Activated T-helper 2 cell treated with anti-CD3 and anti-CD28 coated beads, Interferon-gamma antibody, Interleukin-2, Interleukin-4, amounts not matched to agents 10 μg/mL and 5 μg/mL and 100 μg/mL, durations not matched to agents 14 hours and 24 hours and 36 hours (primary cell): ENCODE results near the gene METTL3. TPM values are rescaled to one million over a fixed set of nuclear protein-coding genes. Genes with fewer than 3 reads are reported as not detected.
A peak's percentile ranks its signal among the peaks of the same experiment; 100 is the strongest.

ENCODE experiments used
- DNase-seq: peaks from one replicate; pipeline ENCODE4 v3.0.0; 2021; ENCODE audit warnings: low spot score
- H3K27ac Mint-ChIP-seq: one replicate; pipeline ENCODE4 v1.8.0; 2021; ENCODE audit warnings: mixed read lengths
- H3K27me3 Mint-ChIP-seq: one replicate; pipeline ENCODE4 v1.8.0; 2021; ENCODE audit warnings: low read depth, mixed read lengths
- H3K36me3 Mint-ChIP-seq: one replicate; pipeline ENCODE4 v1.8.0; 2021; ENCODE audit warnings: low read depth, mixed read lengths
- H3K4me1 Mint-ChIP-seq: one replicate; pipeline ENCODE4 v1.8.0; 2021; ENCODE audit warnings: low read depth, mixed read lengths
- H3K4me3 Mint-ChIP-seq: one replicate; pipeline ENCODE4 v1.8.0; 2021; ENCODE audit warnings: low read depth, mild to moderate bottlenecking, moderate library complexity, mixed read lengths
- H3K9me3 Mint-ChIP-seq: one replicate; pipeline ENCODE4 v1.8.0; 2021; ENCODE audit warnings: mixed read lengths
- intact Hi-C: fragments of 100-400 bp; cut with micrococcal nuclease; formaldehyde crosslinking; loops from one replicate; pipeline ENCODE4 v1.15.1; 2023
- total RNA-seq: library from RNA; stranded (reverse); gene quantifications from 2 replicates; pipeline ENCODE4 v1.2.3, GENCODE V29; 2022

METTL3 gene
- total RNA-seq, 1 donor from 2014 or later, result 76.7 TPM

DNA sequence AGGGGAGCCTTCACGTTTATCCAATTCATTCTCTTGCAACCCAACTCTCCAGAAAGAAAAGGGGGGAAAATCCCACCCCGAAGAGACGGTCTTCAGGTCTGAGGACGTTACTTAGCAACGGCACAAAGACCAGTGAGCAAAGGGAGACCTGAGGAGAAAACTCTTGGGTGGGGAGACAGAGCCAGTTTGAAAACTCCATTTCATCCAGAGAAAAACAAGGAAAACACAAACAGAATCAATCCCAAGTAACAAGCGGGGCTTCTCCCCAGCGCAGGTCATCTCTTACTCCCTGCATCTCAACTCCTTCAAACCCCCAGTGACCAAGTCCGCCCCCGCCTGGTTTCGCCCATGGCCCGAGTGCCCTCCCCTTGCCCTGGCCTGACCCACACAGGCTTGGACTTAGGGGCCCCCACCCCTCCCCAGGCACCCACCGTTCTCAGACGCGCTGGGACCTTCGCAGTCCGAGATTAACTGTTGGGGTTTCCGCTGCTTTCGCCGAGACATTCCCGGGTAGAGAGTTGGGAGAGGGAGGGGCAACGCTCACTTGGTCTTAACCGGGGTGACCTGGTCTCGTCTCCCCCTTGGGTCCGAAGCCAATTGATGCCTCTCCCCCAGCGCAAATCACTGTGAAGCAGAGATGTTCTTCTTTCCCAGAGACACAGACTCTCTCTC, 25.4 kb upstream of the METTL3 start:
- Mint-ChIP-seq H3K4me3 (no peak overlapping the region), H3K27me3 (peaks cover 55% of the 10 kb centered on the region), H3K4me1 (peaks cover 5% of the 10 kb centered on the region), H3K9me3 (no peaks in the 10 kb centered on the region), H3K27ac (no peak overlapping the region), H3K36me3 (no peaks in the 10 kb centered on the region)
- intact Hi-C loops, result no loop called here
- DNase-seq, result no peak

- Mint-ChIP-seq H3K27ac (no peak overlapping the region), H3K27me3 (peaks cover 57% of the 10 kb centered on the region), H3K9me3 (no peaks in the 10 kb centered on the region), H3K4me1 (peaks cover 5% of the 10 kb centered on the region), H3K4me3 (no peak overlapping the region), H3K36me3 (no peaks in the 10 kb centered on the region)
- intact Hi-C loops, result no loop called here
- DNase-seq, result no peak
Measured at GRCh38 chr14:21535545-21536417, 24.6 kb upstream of the METTL3 start.

GRCh38 chr14:21534576-21534975, 23.4 kb upstream of the METTL3 start:
- Mint-ChIP-seq H3K4me1 (peaks cover 5% of the 10 kb centered on the region), H3K36me3 (no peaks in the 10 kb centered on the region), H3K9me3 (no peaks in the 10 kb centered on the region), H3K4me3 (no peak overlapping the region), H3K27ac (no peak overlapping the region), H3K27me3 (peaks cover 61% of the 10 kb centered on the region)
- intact Hi-C loops, result no loop called here
- DNase-seq, result no peak

- intact Hi-C loops, result no loop called here
- no peaks in the 10 kb centered on the region for H3K9me3 Mint-ChIP-seq
- no peak overlapping the region for H3K27ac Mint-ChIP-seq
- no peak overlapping the region for H3K4me3 Mint-ChIP-seq
- no peaks in the 10 kb centered on the region for H3K36me3 Mint-ChIP-seq
- H3K4me1 Mint-ChIP-seq, result peaks cover 5% of the 10 kb centered on the region
- DNase-seq, result no peak
- H3K27me3 Mint-ChIP-seq, result peaks cover 54% of the 10 kb centered on the region
Measured at GRCh38 chr14:21533294-21533693, 22.2 kb upstream of the METTL3 start.

- no peak overlapping the region for H3K4me3 Mint-ChIP-seq
- no peaks in the 10 kb centered on the region for H3K9me3 Mint-ChIP-seq
- peaks cover 28% of the 10 kb centered on the region for H3K27me3 Mint-ChIP-seq
- DNase-seq, result no peak
- no peak overlapping the region for H3K27ac Mint-ChIP-seq
- H3K36me3 Mint-ChIP-seq, result no peaks in the 10 kb centered on the region
- peaks cover 13% of the 10 kb centered on the region for H3K4me1 Mint-ChIP-seq
- intact Hi-C loops, result no loop called here
Measured at GRCh38 chr14:21529515-21529914, 18.4 kb upstream of the METTL3 start.

GRCh38 chr14:21528381-21529348, 17.5 kb upstream of the METTL3 start:
- Mint-ChIP-seq H3K4me3 (no peak overlapping the region), H3K27me3 (peaks cover 22% of the 10 kb centered on the region), H3K36me3 (no peaks in the 10 kb centered on the region), H3K9me3 (no peaks in the 10 kb centered on the region), H3K27ac (no peak overlapping the region), H3K4me1 (peaks cover 13% of the 10 kb centered on the region)
- no peak for DNase-seq
- intact Hi-C loops, result no loop called here

GRCh38 chr14:21527318-21527679, 16.2 kb upstream of the METTL3 start:
- Mint-ChIP-seq H3K9me3 (no peaks in the 10 kb centered on the region), H3K36me3 (no peaks in the 10 kb centered on the region), H3K4me1 (peaks cover 13% of the 10 kb centered on the region), H3K27me3 (peaks cover 17% of the 10 kb centered on the region), H3K4me3 (peak overlapping the region; percentile 68), H3K27ac (no peak overlapping the region)
- no peak for DNase-seq
- intact Hi-C loops, result no loop called here

- H3K27ac Mint-ChIP-seq, result no peak overlapping the region
Measured at GRCh38 chr14:21526672-21527317, 15.7 kb upstream of the METTL3 start.

DNA sequence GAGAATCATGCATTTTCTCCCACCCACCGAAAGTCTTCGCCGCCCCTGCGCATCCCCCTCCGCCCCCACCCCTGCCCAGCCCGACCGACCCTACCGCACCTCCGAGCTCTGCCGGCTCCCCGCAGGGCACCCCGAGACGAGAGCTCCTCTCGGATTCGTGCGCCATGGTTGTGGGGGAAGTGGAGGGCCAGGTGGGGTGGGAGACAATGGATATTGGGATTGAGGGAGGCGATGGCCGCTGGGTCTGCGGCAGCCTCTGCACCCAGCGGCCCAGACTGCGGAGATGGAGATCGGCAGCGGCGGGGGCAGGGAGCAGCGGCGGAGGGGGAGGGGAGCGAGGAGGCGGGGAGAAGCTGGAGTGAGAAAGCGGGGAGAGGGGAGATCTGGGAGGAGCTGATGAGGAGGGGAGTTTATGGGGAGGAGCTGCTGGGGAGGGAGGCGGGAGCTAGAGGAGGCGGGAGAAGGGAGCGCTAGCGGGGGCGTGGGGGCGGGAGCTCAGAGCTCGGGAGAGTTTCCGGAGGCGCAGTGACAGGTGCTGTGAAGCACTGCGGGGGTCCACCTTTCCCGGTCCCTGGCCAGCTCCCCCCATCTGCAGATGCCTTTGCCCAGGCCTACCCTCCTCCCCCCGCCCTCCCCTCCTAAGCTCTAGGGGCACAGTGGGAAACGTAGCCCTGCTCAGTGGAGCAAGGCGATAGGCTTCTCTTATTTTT, 15.0 kb upstream of the METTL3 start, which contains the start of gene SALL2:
Gene SALL2, minus strand, starts transcription at position 385 of the 710 bp plus-strand sequence. Its CDS starts 219 bp downstream, at position 166.
- Mint-ChIP-seq H3K9me3 (no peaks in the 10 kb centered on the region), H3K27me3 (peaks cover 14% of the 10 kb centered on the region), H3K4me1 (peaks cover 13% of the 10 kb centered on the region), H3K36me3 (no peaks in the 10 kb centered on the region), H3K27ac (peak within 1 kb of the TSS; percentile 56), H3K4me3 (peak within 1 kb of the TSS; percentile 89)
- peak; percentile 39 for DNase-seq
- intact Hi-C loops, result loop anchor here (1.0 kb wide), 1 partner anchor 15 kb away; the partner anchor contains the start of gene METTL3

More at GRCh38 chr14:21526672-21527317, 15.7 kb upstream of the METTL3 start:
- no peak for DNase-seq
- Mint-ChIP-seq H3K4me1 (peaks cover 13% of the 10 kb centered on the region), H3K4me3 (peak overlapping the region; percentile 89), H3K9me3 (no peaks in the 10 kb centered on the region), H3K36me3 (no peaks in the 10 kb centered on the region), H3K27me3 (peaks cover 14% of the 10 kb centered on the region)
- intact Hi-C loops, result loop anchor here (1.0 kb wide), 1 partner anchor 15 kb away; the partner anchor contains the start of gene METTL3

- Mint-ChIP-seq H3K4me1 (peaks cover 16% of the 10 kb centered on the region), H3K4me3 (peak overlapping the region; percentile 89), H3K27me3 (peaks cover 11% of the 10 kb centered on the region), H3K9me3 (no peaks in the 10 kb centered on the region), H3K36me3 (no peaks in the 10 kb centered on the region), H3K27ac (peak overlapping the region; percentile 56)
- no peak for DNase-seq
- intact Hi-C loops, result no loop called here
Measured at GRCh38 chr14:21525571-21525961, 14.4 kb upstream of the METTL3 start.

DNA sequence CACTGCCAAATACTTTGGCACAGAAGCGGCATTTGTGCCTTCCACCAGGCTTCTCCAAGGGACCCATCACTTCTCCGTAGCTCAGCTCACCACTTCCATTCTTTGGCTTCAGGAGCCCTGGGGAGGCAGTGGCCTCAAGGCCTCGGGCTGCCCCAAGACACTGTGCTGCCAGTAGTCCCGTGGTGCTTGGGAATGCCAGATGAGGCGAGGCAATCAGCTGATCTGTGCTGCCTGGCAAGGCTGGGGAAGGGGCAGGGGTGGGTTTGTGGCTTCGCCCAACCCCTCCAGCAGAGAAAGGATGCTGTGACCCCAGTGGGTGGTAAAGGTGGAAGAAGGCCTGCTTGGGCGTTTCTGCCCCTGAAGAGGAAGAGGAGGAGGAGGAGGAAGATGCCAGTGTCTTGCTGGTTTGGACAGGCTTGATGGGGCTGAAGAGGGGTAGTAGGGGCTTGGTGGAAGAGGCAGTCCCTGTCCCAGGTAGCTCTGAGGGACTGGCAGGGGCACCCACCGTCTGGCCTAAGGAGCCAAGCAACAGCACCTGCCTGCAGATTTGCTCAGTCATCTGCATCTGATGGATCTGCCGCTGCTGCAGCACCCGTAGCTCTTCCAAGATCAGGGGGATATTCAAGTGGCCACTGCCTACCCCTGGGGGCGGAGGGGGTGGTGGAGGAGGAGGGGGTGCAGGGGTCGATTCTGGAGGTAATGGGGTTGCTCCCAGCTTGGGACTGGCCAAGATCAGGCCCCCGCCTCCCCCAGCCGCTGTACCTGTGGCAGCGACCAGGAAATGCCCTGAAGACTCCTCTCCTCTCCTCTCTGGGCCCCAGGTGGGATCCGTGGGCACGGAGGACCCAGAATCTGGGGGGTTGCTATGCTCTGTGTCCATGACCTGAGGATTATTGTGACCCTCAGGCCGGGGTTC, 13.7 kb upstream of the METTL3 start:
- no peaks in the 10 kb centered on the region for H3K36me3 Mint-ChIP-seq
- peak overlapping the region; percentile 89 for H3K4me3 Mint-ChIP-seq
- no peak overlapping the region for H3K27ac Mint-ChIP-seq
- H3K4me1 Mint-ChIP-seq, result peaks cover 19% of the 10 kb centered on the region
- DNase-seq, result no peak
- intact Hi-C loops, result no loop called here
- H3K27me3 Mint-ChIP-seq, result peaks cover 9% of the 10 kb centered on the region
- no peaks in the 10 kb centered on the region for H3K9me3 Mint-ChIP-seq
